ENCODE measurements around the gene PNLIPRP1. TPM values are rescaled to one million over a fixed set of nuclear protein-coding genes. Genes with fewer than 3 reads are reported as not detected.

PNLIPRP1 gene
- polyA plus RNA-seq, 1 donor (not counting 4 experiments of a cell fraction or from before 2014, with no cell fraction given): not detected

GRCh38 chr10:116566932-116567331, 23.8 kb upstream of the PNLIPRP1 start:
- Histone ChIP-seq H3K27me3 (ENCODE audit: control insufficient read depth, extremely low read depth, insufficient read depth, low read length) (no peaks in the 10 kb centered on the region), H2AFZ (ENCODE audit: control insufficient read depth, low read length) (no peak overlapping the region), H3K27ac (ENCODE audit: control insufficient read depth, insufficient read depth, low read length) (no peak overlapping the region), H3K4me1 (ENCODE audit: control insufficient read depth, extremely low read depth, insufficient read depth, low read length) (no peaks in the 10 kb centered on the region), H3K9me3 (ENCODE audit: control insufficient read depth, low read depth, low read length) (no peaks in the 10 kb centered on the region), H3K36me3 (ENCODE audit: control insufficient read depth in 2 of 2, extremely low read depth in 1 of 2, insufficient read depth in 2 of 2, low read length in 2 of 2) (no peaks in the 10 kb centered on the region), H3K4me3 (ENCODE audit: control insufficient read depth in 2 of 3, extremely low read depth in 1 of 3, insufficient read depth in 2 of 3, low read depth in 1 of 3, low read length in 3 of 3) (no peak overlapping the region), H3K9ac (ENCODE audit: control insufficient read depth, extremely low read depth, insufficient read depth, low read length) (no peak overlapping the region), H4K20me1 (ENCODE audit: control insufficient read depth, extremely low read depth, insufficient read depth, low read length) (no peaks in the 10 kb centered on the region), H3K79me2 (ENCODE audit: control insufficient read depth, insufficient read depth, low read length) (no peaks in the 10 kb centered on the region), H3K9me1 (ENCODE audit: control insufficient read depth, extremely low read depth, insufficient read depth, low read length) (no peaks in the 10 kb centered on the region), H3K4me2 (ENCODE audit: control insufficient read depth, extremely low read depth, insufficient read depth, low read depth, low read length) (no peak overlapping the region)
- dilution Hi-C loops (cut with MboI; ENCODE audit: extremely low pct_ligation_motif_present, low sequenced_read_pairs): no loop called here
- FAIRE-seq (no peak), DNase-seq (ENCODE audit: low read depth, low spot score) (no peak)
- TF ChIP-seq CTCF (optimal IDR thresholded peaks at IDR 0.05 in 1 of 3, IDR thresholded peaks at IDR 0.05 in 1 of 3, conservative IDR thresholded peaks at IDR 0.05 in 1 of 3; ENCODE audit: extremely low read depth in 1 of 3, insufficient read depth in 2 of 3, low read length in 3 of 3): no peak
- TF ChIP-seq EZH2 (IDR thresholded peaks at IDR 0.05; ENCODE audit: low read length): no peak

- DNase-seq (ENCODE audit: low read depth, low spot score) (no peak), FAIRE-seq (no peak)
- no peak for TF ChIP-seq EZH2 (IDR thresholded peaks at IDR 0.05; ENCODE audit: low read length)
- TF ChIP-seq CTCF (optimal IDR thresholded peaks at IDR 0.05 in 1 of 3, IDR thresholded peaks at IDR 0.05 in 1 of 3, conservative IDR thresholded peaks at IDR 0.05 in 1 of 3; ENCODE audit: extremely low read depth in 1 of 3, insufficient read depth in 2 of 3, low read length in 3 of 3): no peak
- Histone ChIP-seq H3K79me2 (ENCODE audit: control insufficient read depth, insufficient read depth, low read length) (no peaks in the 10 kb centered on the region), H3K4me2 (ENCODE audit: control insufficient read depth, extremely low read depth, insufficient read depth, low read depth, low read length) (no peak overlapping the region), H3K36me3 (ENCODE audit: control insufficient read depth in 2 of 2, extremely low read depth in 1 of 2, insufficient read depth in 2 of 2, low read length in 2 of 2) (no peaks in the 10 kb centered on the region), H3K27ac (ENCODE audit: control insufficient read depth, insufficient read depth, low read length) (no peak overlapping the region), H4K20me1 (ENCODE audit: control insufficient read depth, extremely low read depth, insufficient read depth, low read length) (no peaks in the 10 kb centered on the region), H3K9ac (ENCODE audit: control insufficient read depth, extremely low read depth, insufficient read depth, low read length) (no peak overlapping the region), H2AFZ (ENCODE audit: control insufficient read depth, low read length) (no peak overlapping the region), H3K4me3 (ENCODE audit: control insufficient read depth in 2 of 3, extremely low read depth in 1 of 3, insufficient read depth in 2 of 3, low read depth in 1 of 3, low read length in 3 of 3) (no peak overlapping the region), H3K4me1 (ENCODE audit: control insufficient read depth, extremely low read depth, insufficient read depth, low read length) (no peaks in the 10 kb centered on the region), H3K9me1 (ENCODE audit: control insufficient read depth, extremely low read depth, insufficient read depth, low read length) (no peaks in the 10 kb centered on the region), H3K27me3 (ENCODE audit: control insufficient read depth, extremely low read depth, insufficient read depth, low read length) (no peaks in the 10 kb centered on the region), H3K9me3 (ENCODE audit: control insufficient read depth, low read depth, low read length) (no peaks in the 10 kb centered on the region)
- dilution Hi-C loops (cut with MboI; ENCODE audit: extremely low pct_ligation_motif_present, low sequenced_read_pairs): no loop called here
Measured at GRCh38 chr10:116567335-116567734, 23.4 kb upstream of the PNLIPRP1 start.

Measured in keratinocyte (primary cell).